ENCODE results near the gene BLTP2. TPM values are rescaled to one million over a fixed set of nuclear protein-coding genes. Genes with fewer than 3 reads are reported as not detected.
"Not testable (repeated sequence)": the region's sequence is repeated elsewhere in the genome, so short reads cannot be mapped to it uniquely, and the experiment has no call there.

The BLTP2 gene
- total RNA-seq, 1 donor: 170 TPM

DNA sequence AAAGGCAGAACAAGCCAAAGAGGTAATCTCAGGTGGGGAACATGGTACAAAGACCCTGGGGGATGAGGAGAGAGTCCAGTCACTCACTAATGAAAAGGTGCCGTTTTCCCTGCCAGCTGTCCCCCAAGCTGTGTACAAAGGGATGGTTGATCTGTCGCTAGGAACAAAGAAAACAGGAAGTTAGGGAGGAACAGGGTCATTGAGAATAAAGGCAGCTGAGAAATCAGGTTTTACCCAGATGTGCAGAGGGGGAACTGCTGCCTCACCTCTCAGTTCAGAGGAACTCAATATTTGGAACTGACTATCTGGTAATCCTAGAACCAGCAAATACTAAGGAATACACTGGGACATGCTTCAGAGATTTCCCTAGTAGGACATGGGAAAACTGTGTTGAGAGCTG, 32.4 kb downstream of the BLTP2 start:
- H3K4me1 ChIP-seq (ENCODE audit: insufficient read depth, low read length): no peaks in the 10 kb centered on the region
- H3K79me2 ChIP-seq (ENCODE audit: insufficient read depth, low read length): no peaks in the 10 kb centered on the region
- H2AFZ ChIP-seq (ENCODE audit: low read length): no peak overlapping the region
- no peak for TF ChIP-seq CTCF (IDR thresholded peaks at IDR 0.05; ENCODE audit: extremely low read depth, low read depth, low read length)
- H3K4me3 ChIP-seq (ENCODE audit: insufficient read depth, low read length): no peak overlapping the region
- H3K36me3 ChIP-seq (ENCODE audit: insufficient read depth, low read length): peaks cover 74% of the 10 kb centered on the region
- no peaks in the 10 kb centered on the region for H3K27me3 ChIP-seq (ENCODE audit: insufficient read depth, low read length)
- no peak for DNase-seq (ENCODE audit: insufficient read length, low spot score, missing footprints)
- H3K27ac ChIP-seq (ENCODE audit: low read depth, low read length): no peak overlapping the region
- no peaks in the 10 kb centered on the region for H3K9me3 ChIP-seq (ENCODE audit: low read depth, low read length)
- no peaks in the 10 kb centered on the region for H4K20me1 ChIP-seq (ENCODE audit: insufficient read depth, low read length)
- no peak overlapping the region for H3K4me2 ChIP-seq (ENCODE audit: insufficient read depth, low read length)

- TF ChIP-seq CTCF (IDR thresholded peaks at IDR 0.05; ENCODE audit: extremely low read depth, low read depth, low read length): no peak
- Histone ChIP-seq H3K4me2 (ENCODE audit: insufficient read depth, low read length) (no peak overlapping the region), H3K4me1 (ENCODE audit: insufficient read depth, low read length) (no peaks in the 10 kb centered on the region), H3K4me3 (ENCODE audit: insufficient read depth, low read length) (no peak overlapping the region), H3K79me2 (ENCODE audit: insufficient read depth, low read length) (no peaks in the 10 kb centered on the region), H2AFZ (ENCODE audit: low read length) (no peak overlapping the region), H4K20me1 (ENCODE audit: insufficient read depth, low read length) (no peaks in the 10 kb centered on the region), H3K27ac (ENCODE audit: low read depth, low read length) (no peak overlapping the region), H3K9me3 (ENCODE audit: low read depth, low read length) (no peaks in the 10 kb centered on the region), H3K36me3 (ENCODE audit: insufficient read depth, low read length) (peaks cover 58% of the 10 kb centered on the region), H3K27me3 (ENCODE audit: insufficient read depth, low read length) (no peaks in the 10 kb centered on the region)
- DNase-seq (ENCODE audit: insufficient read length, low spot score, missing footprints): no peak
Observed at GRCh38 chr17:28610376-28610775, 34.6 kb downstream of the BLTP2 start.

- H3K27me3 ChIP-seq (ENCODE audit: insufficient read depth, low read length); DNase-seq (ENCODE audit: insufficient read length, low spot score, missing footprints); H3K36me3 ChIP-seq (ENCODE audit: insufficient read depth, low read length); H3K9me3 ChIP-seq (ENCODE audit: low read depth, low read length); H3K4me3 ChIP-seq (ENCODE audit: insufficient read depth, low read length); H3K79me2 ChIP-seq (ENCODE audit: insufficient read depth, low read length); H3K27ac ChIP-seq (ENCODE audit: low read depth, low read length); H3K4me2 ChIP-seq (ENCODE audit: insufficient read depth, low read length); H2AFZ ChIP-seq (ENCODE audit: low read length); H3K4me1 ChIP-seq (ENCODE audit: insufficient read depth, low read length); H4K20me1 ChIP-seq (ENCODE audit: insufficient read depth, low read length): not testable (repeated sequence)
Observed at GRCh38 chr17:28604031-28604430, 40.9 kb downstream of the BLTP2 start.

DNA sequence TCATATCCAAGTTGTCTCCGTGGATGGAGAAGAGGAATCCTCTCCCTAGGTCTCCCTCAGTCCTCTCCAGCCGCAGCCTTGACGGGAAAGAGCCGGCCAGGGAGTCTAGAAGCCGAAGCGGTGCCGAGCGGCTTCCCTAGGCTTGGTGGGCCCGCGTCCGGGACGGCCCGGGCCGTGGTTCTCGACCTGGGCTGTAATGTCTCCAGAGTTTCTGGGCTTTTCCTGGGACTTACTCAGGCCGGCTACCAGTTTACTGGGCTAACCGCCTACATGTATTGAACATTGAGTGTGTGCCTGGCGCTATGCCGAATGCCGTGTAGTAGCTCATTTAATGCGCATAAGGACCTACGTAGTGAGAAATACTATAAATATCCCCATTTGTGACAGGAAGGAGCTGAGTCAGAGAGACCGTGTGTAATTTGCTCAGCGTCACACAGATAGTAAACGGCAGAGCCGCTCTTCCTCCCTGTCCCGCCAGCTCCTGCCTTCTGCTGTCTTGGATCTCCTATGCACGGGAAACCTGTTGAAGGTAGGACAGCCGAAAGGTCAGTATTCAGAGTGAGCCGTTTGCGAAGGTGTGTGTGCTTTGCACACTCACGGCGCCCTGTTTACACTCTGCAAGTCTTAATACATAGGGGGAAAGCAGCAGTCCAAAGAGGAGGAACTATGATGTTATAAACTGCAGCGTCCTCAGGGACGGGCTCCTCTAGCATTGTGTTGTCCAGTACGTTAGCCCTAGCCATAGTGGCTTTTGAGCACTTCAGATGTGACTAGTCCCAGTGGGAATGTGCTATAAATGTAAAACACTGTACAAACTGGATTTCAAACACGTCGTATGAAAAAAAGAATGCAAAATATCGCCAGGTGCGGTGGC, 45.4 kb downstream of the BLTP2 start:
- Histone ChIP-seq H2AFZ (ENCODE audit: low read length) (peak overlapping the region; percentile 86), H3K9me3 (ENCODE audit: low read depth, low read length) (no peaks in the 10 kb centered on the region), H3K4me2 (ENCODE audit: insufficient read depth, low read length) (peak overlapping the region; percentile 88), H4K20me1 (ENCODE audit: insufficient read depth, low read length) (no peaks in the 10 kb centered on the region), H3K4me3 (ENCODE audit: insufficient read depth, low read length) (peak overlapping the region; percentile 84), H3K79me2 (ENCODE audit: insufficient read depth, low read length) (peaks cover 23% of the 10 kb centered on the region), H3K4me1 (ENCODE audit: insufficient read depth, low read length) (peaks cover 16% of the 10 kb centered on the region), H3K36me3 (ENCODE audit: insufficient read depth, low read length) (no peaks in the 10 kb centered on the region), H3K27me3 (ENCODE audit: insufficient read depth, low read length) (no peaks in the 10 kb centered on the region), H3K27ac (ENCODE audit: low read depth, low read length) (peak overlapping the region; percentile 96)
- DNase-seq (ENCODE audit: insufficient read length, low spot score, missing footprints): peak; percentile 97
- no peak for TF ChIP-seq CTCF (IDR thresholded peaks at IDR 0.05; ENCODE audit: extremely low read depth, low read depth, low read length)
